Muscle of arm (tissue), 12 donors: ENCODE measurements around the gene EXOC6B. TPM values are rescaled to one million over a fixed set of nuclear protein-coding genes. Genes with fewer than 3 reads are reported as not detected.

Source experiments
- DNase-seq: peaks from one replicate; pipeline ENCODE4 v3.0.0-alpha.2; 2013
- polyA plus RNA-seq, 12 donors: library from polyadenylated mRNA; unstranded; fragments of 120-200 nt; gene quantifications; one replicate each; pipeline ENCODE4 v1.2.1, GENCODE V29; 2013; ENCODE audit not compliant: insufficient read length in 12 of 12

The EXOC6B gene
- polyA plus RNA-seq, 12 donors, result 7.4 to 22.0 (median 12.3) TPM; not detected in 1

- no peak for DNase-seq
Observed at GRCh38 chr2:72833084-72833714, 7.4 kb upstream of the EXOC6B start.

GRCh38 chr2:72830273-72830672 is 4.4 kb upstream of the EXOC6B start:
- DNase-seq, result no peak

- no peak for DNase-seq
Observed at GRCh38 chr2:72828840-72829507, 3.1 kb upstream of the EXOC6B start.

- DNase-seq, result no peak
Observed at GRCh38 chr2:72827966-72828646, 2.3 kb upstream of the EXOC6B start.

- no peak for DNase-seq
Observed at GRCh38 chr2:72827487-72827886, 1.7 kb upstream of the EXOC6B start.

- DNase-seq, result no peak
Observed at GRCh38 chr2:72826156-72826477, 284 bp upstream of the EXOC6B start.

- no peak for DNase-seq
Observed at GRCh38 chr2:72824224-72824842, 1.5 kb downstream of the EXOC6B start.

- DNase-seq, result no peak
Observed at GRCh38 chr2:72822794-72823193, 3.0 kb downstream of the EXOC6B start.

GRCh38 chr2:72821983-72822382 is 3.9 kb downstream of the EXOC6B start:
- no peak for DNase-seq

GRCh38 chr2:72821118-72821517 is 4.7 kb downstream of the EXOC6B start:
- no peak for DNase-seq

- DNase-seq, result no peak
Observed at GRCh38 chr2:72819501-72819900, 6.3 kb downstream of the EXOC6B start.

GRCh38 chr2:72815655-72816278 is 10.1 kb downstream of the EXOC6B start:
- DNase-seq, result no peak

- no peak for DNase-seq
Observed at GRCh38 chr2:72813841-72814240, 12.0 kb downstream of the EXOC6B start.

- no peak for DNase-seq
Observed at GRCh38 chr2:72810165-72810564, 15.7 kb downstream of the EXOC6B start.

GRCh38 chr2:72809095-72809494 is 16.7 kb downstream of the EXOC6B start:
- no peak for DNase-seq

- no peak for DNase-seq
Observed at GRCh38 chr2:72806280-72806945, 19.4 kb downstream of the EXOC6B start.

- DNase-seq, result no peak
Observed at GRCh38 chr2:72803626-72804320, 22.1 kb downstream of the EXOC6B start.

- no peak for DNase-seq
Observed at GRCh38 chr2:72803151-72803550, 22.7 kb downstream of the EXOC6B start.

- DNase-seq, result no peak
Observed at GRCh38 chr2:72800492-72800891, 25.3 kb downstream of the EXOC6B start.

- no peak for DNase-seq
Observed at GRCh38 chr2:72797740-72798139, 28.1 kb downstream of the EXOC6B start.

GRCh38 chr2:72796766-72797165 is 29.1 kb downstream of the EXOC6B start:
- DNase-seq, result no peak
